ENCODE results near the gene DBNL.

Gene DBNL

GRCh38 chr7:44086627-44087026 lies 42.1 kb downstream of the DBNL start:
- no peak for TF ChIP-seq CTCF (IDR thresholded peaks at IDR 0.05; ENCODE audit: low read depth, low read length)
- Histone ChIP-seq H3K27me3 (no peaks in the 10 kb centered on the region), H3K9me3 (no peaks in the 10 kb centered on the region), H3K4me3 (ENCODE audit: low read depth, low read length) (no peak overlapping the region), H3K4me1 (no peaks in the 10 kb centered on the region), H3K36me3 (no peaks in the 10 kb centered on the region)
- DNase-seq, result no peak

- no peaks in the 10 kb centered on the region for H3K36me3 ChIP-seq
- H3K9me3 ChIP-seq, result no peaks in the 10 kb centered on the region
- no peak for DNase-seq
- no peak for TF ChIP-seq CTCF (IDR thresholded peaks at IDR 0.05; ENCODE audit: low read depth, low read length)
- no peaks in the 10 kb centered on the region for H3K27me3 ChIP-seq
- no peak overlapping the region for H3K4me3 ChIP-seq (ENCODE audit: low read depth, low read length)
- no peaks in the 10 kb centered on the region for H3K4me1 ChIP-seq
Measured at GRCh38 chr7:44087911-44088838, 43.7 kb downstream of the DBNL start.

- no peaks in the 10 kb centered on the region for H3K9me3 ChIP-seq
- no peaks in the 10 kb centered on the region for H3K4me1 ChIP-seq
- H3K4me3 ChIP-seq (ENCODE audit: low read depth, low read length), result no peak overlapping the region
- no peak for DNase-seq
- TF ChIP-seq CTCF (IDR thresholded peaks at IDR 0.05; ENCODE audit: low read depth, low read length), result no peak
- H3K27me3 ChIP-seq, result no peaks in the 10 kb centered on the region
- no peaks in the 10 kb centered on the region for H3K36me3 ChIP-seq
Measured at GRCh38 chr7:44093102-44093641, 48.7 kb downstream of the DBNL start.

- TF ChIP-seq CTCF (IDR thresholded peaks at IDR 0.05; ENCODE audit: low read depth, low read length), result no peak
- no peaks in the 10 kb centered on the region for H3K4me1 ChIP-seq
- no peak for DNase-seq
- no peaks in the 10 kb centered on the region for H3K9me3 ChIP-seq
- no peaks in the 10 kb centered on the region for H3K27me3 ChIP-seq
- H3K4me3 ChIP-seq (ENCODE audit: low read depth, low read length), result no peak overlapping the region
- H3K36me3 ChIP-seq, result no peaks in the 10 kb centered on the region
Measured at GRCh38 chr7:44094365-44094764, 49.9 kb downstream of the DBNL start.

- Histone ChIP-seq H3K36me3 (no peaks in the 10 kb centered on the region), H3K27me3 (no peaks in the 10 kb centered on the region), H3K9me3 (no peaks in the 10 kb centered on the region), H3K4me1 (no peaks in the 10 kb centered on the region), H3K4me3 (ENCODE audit: low read depth, low read length) (no peak overlapping the region)
- no peak for DNase-seq
- no peak for TF ChIP-seq CTCF (IDR thresholded peaks at IDR 0.05; ENCODE audit: low read depth, low read length)
Measured at GRCh38 chr7:44094883-44095592, 50.5 kb downstream of the DBNL start.

All from BE2C (cell line).